Peyer's patch (tissue), 4 donors: Measurements from ENCODE around the gene CDH12.

Source experiments
- POLR2A ChIP-seq, 2 donors: fragments of 450-650 bp; IDR thresholded peaks; one replicate each; pipeline ENCODE4 v1.5.1; 2017; ENCODE audit warnings: antibody characterized with exemption in 2 of 2, mild to moderate bottlenecking in 2 of 2, moderate library complexity in 2 of 2
- TF ChIP-seq, protein P1 (sequence below), 6 experiments: fragments of 450-650 bp in 4 of 6; fragments of 200-600 bp in 2 of 6; sonication (generic) in 1 of 6; IDR thresholded peaks; one replicate each; pipeline ENCODE4 v1.5.1; 2017 to 2019; ENCODE audit warnings: antibody characterized with exemption in 6 of 6, mild to moderate bottlenecking in 3 of 6, moderate library complexity in 1 of 6

DNA sequence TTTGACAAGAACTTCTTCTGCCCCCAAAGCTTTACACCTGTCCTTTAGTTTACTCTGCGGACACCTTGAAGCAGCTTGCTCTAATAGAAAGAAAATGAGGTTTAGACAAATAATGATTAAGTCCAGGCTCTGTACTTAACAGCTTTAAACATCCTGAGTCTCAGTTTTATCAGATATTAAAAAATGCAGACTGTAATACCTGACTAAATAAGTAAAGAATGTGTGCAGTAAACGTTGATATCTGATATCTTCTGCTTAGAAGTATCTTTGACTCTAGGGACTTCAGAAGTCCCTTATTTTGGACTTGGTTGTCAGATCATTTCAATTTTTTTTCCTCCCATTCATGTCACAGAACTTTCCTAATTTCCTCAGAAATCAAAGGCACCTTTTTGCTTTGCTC, 1060.4 kb downstream of the CDH12 start:
- TF ChIP-seq, protein P1, sequence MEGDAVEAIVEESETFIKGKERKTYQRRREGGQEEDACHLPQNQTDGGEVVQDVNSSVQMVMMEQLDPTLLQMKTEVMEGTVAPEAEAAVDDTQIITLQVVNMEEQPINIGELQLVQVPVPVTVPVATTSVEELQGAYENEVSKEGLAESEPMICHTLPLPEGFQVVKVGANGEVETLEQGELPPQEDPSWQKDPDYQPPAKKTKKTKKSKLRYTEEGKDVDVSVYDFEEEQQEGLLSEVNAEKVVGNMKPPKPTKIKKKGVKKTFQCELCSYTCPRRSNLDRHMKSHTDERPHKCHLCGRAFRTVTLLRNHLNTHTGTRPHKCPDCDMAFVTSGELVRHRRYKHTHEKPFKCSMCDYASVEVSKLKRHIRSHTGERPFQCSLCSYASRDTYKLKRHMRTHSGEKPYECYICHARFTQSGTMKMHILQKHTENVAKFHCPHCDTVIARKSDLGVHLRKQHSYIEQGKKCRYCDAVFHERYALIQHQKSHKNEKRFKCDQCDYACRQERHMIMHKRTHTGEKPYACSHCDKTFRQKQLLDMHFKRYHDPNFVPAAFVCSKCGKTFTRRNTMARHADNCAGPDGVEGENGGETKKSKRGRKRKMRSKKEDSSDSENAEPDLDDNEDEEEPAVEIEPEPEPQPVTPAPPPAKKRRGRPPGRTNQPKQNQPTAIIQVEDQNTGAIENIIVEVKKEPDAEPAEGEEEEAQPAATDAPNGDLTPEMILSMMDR (IDR thresholded peaks at IDR 0.05): no peak
- TF ChIP-seq POLR2A (IDR thresholded peaks at IDR 0.05): no peak
